ENCODE data around the gene MYB.

DNA sequence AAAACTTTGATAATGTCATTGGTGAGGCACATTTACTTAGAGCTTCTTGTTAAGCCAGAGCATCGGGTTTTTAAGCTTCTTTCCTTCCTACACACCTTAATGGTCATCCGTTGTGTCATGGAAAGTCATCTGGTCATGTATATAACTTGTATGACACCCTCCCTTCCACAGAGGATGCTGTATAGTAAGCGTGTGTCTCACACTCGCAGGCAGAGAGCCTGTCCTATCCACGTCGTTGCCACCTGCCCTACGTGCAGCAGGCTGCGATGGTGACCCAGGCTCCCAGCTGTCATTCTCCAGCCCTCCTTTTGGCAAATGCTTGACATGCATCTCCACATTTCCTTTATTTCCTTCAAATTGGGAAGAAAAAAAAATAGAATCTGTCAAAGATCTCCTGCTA lies 85.6 kb downstream of the MYB start:
- TF ChIP-seq POLR2A (IDR thresholded peaks at IDR 0.05; ENCODE audit: low read depth, low read length) (no peak), POLR2AphosphoS5 (IDR thresholded peaks at IDR 0.05; ENCODE audit: low read depth, low read length) (no peak), TAF1 (IDR thresholded peaks at IDR 0.05; ENCODE audit: low read depth, low read length) (no peak), SPI1 (IDR thresholded peaks at IDR 0.05; ENCODE audit: low read depth, low read length) (no peak)
